GM19397 (cell line): ENCODE measurements around the gene PTGR1.
"Not testable (repeated sequence)": the region's sequence is repeated elsewhere in the genome, so short reads cannot be mapped to it uniquely, and the experiment has no call there.

ENCODE experiments used
- ATAC-seq: cut with Tn5 transposase; IDR thresholded peaks from one replicate; pipeline ENCODE4 v1.9.1; 2021; ENCODE audit warnings: mild to moderate bottlenecking, moderate library complexity; ENCODE audit not compliant: unreplicated experiment

Gene PTGR1

GRCh38 chr9:111615928-111616327, 16.5 kb upstream of the PTGR1 start:
- no peak for ATAC-seq

GRCh38 chr9:111613436-111614040, 14.1 kb upstream of the PTGR1 start:
- no peak for ATAC-seq

- no peak for ATAC-seq
Measured at GRCh38 chr9:111610845-111611244, 11.4 kb upstream of the PTGR1 start.

GRCh38 chr9:111610149-111610548, 10.7 kb upstream of the PTGR1 start:
- no peak for ATAC-seq

- no peak for ATAC-seq
Measured at GRCh38 chr9:111605041-111605559, 5.7 kb upstream of the PTGR1 start.

GRCh38 chr9:111604054-111604615, 4.7 kb upstream of the PTGR1 start:
- ATAC-seq = no peak

GRCh38 chr9:111603041-111603440, 3.6 kb upstream of the PTGR1 start:
- no peak for ATAC-seq

- ATAC-seq = no peak
Measured at GRCh38 chr9:111601237-111602018, 2.0 kb upstream of the PTGR1 start.

GRCh38 chr9:111599955-111600343, 502 bp upstream of the PTGR1 start:
- ATAC-seq = no peak

- no peak for ATAC-seq
Measured at GRCh38 chr9:111598733-111599091, 735 bp downstream of the PTGR1 start.

- ATAC-seq = no peak
Measured at GRCh38 chr9:111597852-111598732, 1.4 kb downstream of the PTGR1 start.

GRCh38 chr9:111588846-111589245, 10.6 kb downstream of the PTGR1 start:
- ATAC-seq = no peak

- ATAC-seq = no peak
Measured at GRCh38 chr9:111586378-111586777, 13.1 kb downstream of the PTGR1 start.

- ATAC-seq = no peak
Measured at GRCh38 chr9:111582888-111583287, 16.6 kb downstream of the PTGR1 start.

GRCh38 chr9:111572950-111573604, 26.4 kb downstream of the PTGR1 start:
- ATAC-seq = no peak

GRCh38 chr9:111568127-111568526, 31.3 kb downstream of the PTGR1 start:
- not testable (repeated sequence) for ATAC-seq

GRCh38 chr9:111566234-111566633, 33.2 kb downstream of the PTGR1 start:
- no peak for ATAC-seq

GRCh38 chr9:111561165-111561719, 38.2 kb downstream of the PTGR1 start:
- ATAC-seq = no peak

GRCh38 chr9:111559000-111559610, 40.3 kb downstream of the PTGR1 start:
- no peak for ATAC-seq

GRCh38 chr9:111555425-111555824, 44.0 kb downstream of the PTGR1 start:
- not testable (repeated sequence) for ATAC-seq
